Keratinocyte (primary cell): ENCODE results near the gene CCDC24.

Experiments used
- EZH2 ChIP-seq: IDR thresholded peaks from one replicate; pipeline ENCODE4 v1.6.1; 2012; ENCODE audit warnings: inconsistent platforms, mild to moderate bottlenecking, low read length, moderate library complexity
- TF ChIP-seq, protein P1 (sequence below), 3 experiments: IDR thresholded peaks in 1 of 3; conservative IDR thresholded peaks in 1 of 3; optimal IDR thresholded peaks in 1 of 3; 2 replicates in 2 of 3; 3 replicates in 1 of 3; pipeline versions ENCODE3 to v1.5.1; 2011; ENCODE audit warnings: low read length in 3 of 3, mild to moderate bottlenecking in 3 of 3, moderate library complexity in 2 of 3, control low read depth in 1 of 3, inconsistent platforms in 1 of 3; ENCODE audit not compliant: insufficient read depth in 2 of 3; ENCODE audit errors: extremely low read depth in 1 of 3

DNA sequence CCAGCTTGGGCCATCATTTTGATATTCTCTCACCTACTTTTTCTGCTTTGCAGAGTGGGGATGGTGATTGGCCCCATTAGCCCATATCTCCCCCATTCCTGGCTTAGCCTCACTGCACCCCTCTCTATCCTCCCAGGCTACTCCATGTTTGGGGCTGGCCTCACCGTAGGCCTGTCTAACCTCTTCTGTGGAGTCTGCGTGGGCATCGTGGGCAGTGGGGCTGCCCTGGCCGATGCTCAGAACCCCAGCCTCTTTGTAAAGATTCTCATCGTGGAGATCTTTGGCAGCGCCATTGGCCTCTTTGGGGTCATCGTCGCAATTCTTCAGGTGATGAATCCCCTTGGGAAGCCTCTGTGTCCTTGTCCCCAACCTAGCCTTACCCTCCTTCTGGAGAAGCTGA is 14.5 kb upstream of the CCDC24 start:
- TF ChIP-seq, protein P1, sequence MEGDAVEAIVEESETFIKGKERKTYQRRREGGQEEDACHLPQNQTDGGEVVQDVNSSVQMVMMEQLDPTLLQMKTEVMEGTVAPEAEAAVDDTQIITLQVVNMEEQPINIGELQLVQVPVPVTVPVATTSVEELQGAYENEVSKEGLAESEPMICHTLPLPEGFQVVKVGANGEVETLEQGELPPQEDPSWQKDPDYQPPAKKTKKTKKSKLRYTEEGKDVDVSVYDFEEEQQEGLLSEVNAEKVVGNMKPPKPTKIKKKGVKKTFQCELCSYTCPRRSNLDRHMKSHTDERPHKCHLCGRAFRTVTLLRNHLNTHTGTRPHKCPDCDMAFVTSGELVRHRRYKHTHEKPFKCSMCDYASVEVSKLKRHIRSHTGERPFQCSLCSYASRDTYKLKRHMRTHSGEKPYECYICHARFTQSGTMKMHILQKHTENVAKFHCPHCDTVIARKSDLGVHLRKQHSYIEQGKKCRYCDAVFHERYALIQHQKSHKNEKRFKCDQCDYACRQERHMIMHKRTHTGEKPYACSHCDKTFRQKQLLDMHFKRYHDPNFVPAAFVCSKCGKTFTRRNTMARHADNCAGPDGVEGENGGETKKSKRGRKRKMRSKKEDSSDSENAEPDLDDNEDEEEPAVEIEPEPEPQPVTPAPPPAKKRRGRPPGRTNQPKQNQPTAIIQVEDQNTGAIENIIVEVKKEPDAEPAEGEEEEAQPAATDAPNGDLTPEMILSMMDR (optimal IDR thresholded peaks at IDR 0.05 in 1 of 3, IDR thresholded peaks at IDR 0.05 in 1 of 3, conservative IDR thresholded peaks at IDR 0.05 in 1 of 3; ENCODE audit: extremely low read depth in 1 of 3, insufficient read depth in 2 of 3, low read length in 3 of 3) = no peak
- no peak for TF ChIP-seq EZH2
